GM12878 (cell line): ENCODE data around the gene CD300H. TPM values are rescaled to one million over a fixed set of nuclear protein-coding genes. Genes with fewer than 3 reads are reported as not detected.
A peak's percentile ranks its signal among the peaks of the same experiment; 100 is the strongest.

Experiments used
- ATAC-seq: fragments of 200-7000 bp; cut with Tn5 transposase; 3 replicates; pipeline ENCODE4 v1.9.1; 2020; ENCODE audit warnings: mild to moderate bottlenecking, moderate library complexity
- BruUV-seq: library from RNA; stranded (reverse); fragments of 400-500 nt; replicated peaks from 2 replicates; lab custom pipeline; 2021; lab: Mats Ljungman, UMichigan
- CTCF ChIA-PET: fragments of 300-600 bp; sonication (Branson Sonifier 250); formaldehyde crosslinking; extraction: SDS; loops from one replicate; lab custom pipeline; 2021; ENCODE audit warnings: inconsistent platforms; lab: Yijun Ruan, JAX
- POLR2A ChIA-PET: fragments of 350-600 bp; formaldehyde crosslinking; extraction: SDS; loops from one replicate; lab custom pipeline; 2021; ENCODE audit warnings: inconsistent platforms; lab: Charles Lee
- RAD21 ChIA-PET: fragments of 300-600 bp; sonication (Branson Sonifier 250); formaldehyde crosslinking; loops from one replicate; lab custom pipeline; 2023; ENCODE audit warnings: antibody characterized with exemption; ENCODE audit not compliant: unreplicated experiment; lab: Charles Lee
- SMC1A ChIA-PET: fragments of 300-600 bp; sonication (Branson Sonifier 250); formaldehyde crosslinking; loops from one replicate; lab custom pipeline; 2023; ENCODE audit not compliant: unreplicated experiment, uncharacterized antibody; lab: Charles Lee
- DNase-seq: peaks from one replicate; pipeline ENCODE4 v3.0.0-alpha.2; 2011; ENCODE audit warnings: low read depth, low spot score
- FAIRE-seq: peaks from 3 replicates; lab custom pipeline; 2011; peaks lifted over from hg19 to GRCh38; lab: Jason Lieb, UNC
- H2AFZ ChIP-seq: 2 replicates; pipeline ENCODE4 v1.6.0; 2011; ENCODE audit warnings: low read depth, low read length, control low read depth; ENCODE audit not compliant: control insufficient read depth
- H3K27ac ChIP-seq: 2 replicates; pipeline ENCODE4 v1.5.1; 2011; ENCODE audit warnings: control low read depth; ENCODE audit not compliant: control insufficient read depth, insufficient read depth
- H3K27me3 ChIP-seq, 2 experiments: replicated peaks in 1 of 2; 2 replicates each; pipeline versions ENCODE4 v1.6.0 to v1.6.1; 2011; ENCODE audit warnings: low read length in 1 of 2; ENCODE audit not compliant: control insufficient read depth in 2 of 2, insufficient read depth in 2 of 2
- H3K36me3 ChIP-seq, 2 experiments: 2 replicates each; pipeline ENCODE4 v1.5.1; 2011; ENCODE audit warnings: low read length in 1 of 2; ENCODE audit not compliant: control insufficient read depth in 2 of 2, insufficient read depth in 2 of 2
- H3K4me1 ChIP-seq: 2 replicates; pipeline ENCODE4 v1.6.1; 2011; ENCODE audit warnings: mild to moderate bottlenecking, low read length, moderate library complexity, mixed read lengths; ENCODE audit not compliant: control insufficient read depth, insufficient read depth
- H3K4me2 ChIP-seq: 2 replicates; pipeline ENCODE4 v1.6.0; 2011; ENCODE audit warnings: control low read depth; ENCODE audit not compliant: control insufficient read depth, insufficient read depth
- H3K4me3 ChIP-seq: fragments of 200-600 bp; sonication (generic); 2 replicates; pipeline ENCODE4 v1.5.1; 2016
- H3K79me2 ChIP-seq: 2 replicates; pipeline ENCODE4 v1.6.0; 2011; ENCODE audit warnings: low read length; ENCODE audit not compliant: control insufficient read depth, insufficient read depth
- H3K9ac ChIP-seq: 2 replicates; pipeline ENCODE4 v1.8.0; 2011; ENCODE audit warnings: low read length, control low read depth, mixed read lengths; ENCODE audit not compliant: control insufficient read depth, insufficient read depth
- H3K9me3 ChIP-seq: replicated peaks from 3 replicates; pipeline ENCODE4 v1.5.1; 2011; ENCODE audit warnings: mild to moderate bottlenecking, low read length; ENCODE audit not compliant: control insufficient read depth, insufficient read depth
- H4K20me1 ChIP-seq: 2 replicates; pipeline ENCODE4 v1.6.0; 2011; ENCODE audit not compliant: control insufficient read depth, insufficient read depth
- ATF7 ChIP-seq: fragments of 450-650 bp; IDR thresholded peaks from 2 replicates; pipeline ENCODE4 v1.6.1; 2016; ENCODE audit warnings: low read depth, mild to moderate bottlenecking
- BCL3 ChIP-seq: IDR thresholded peaks from 2 replicates; pipeline ENCODE4 v1.6.1; 2011; ENCODE audit warnings: borderline replicate concordance, low read depth, mild to moderate bottlenecking, moderate library complexity, low read length; ENCODE audit not compliant: insufficient read depth, poor library complexity, severe bottlenecking
- IRF3 ChIP-seq: fragments of 450-650 bp; IDR thresholded peaks from 2 replicates; pipeline ENCODE4 v1.6.1; 2014; ENCODE audit warnings: mild to moderate bottlenecking
- MAX ChIP-seq: IDR thresholded peaks from 2 replicates; pipeline ENCODE4 v1.6.1; 2012; ENCODE audit warnings: low read depth, low read length, improper control_type of control experiment
- ZBTB40 ChIP-seq: fragments of 450-650 bp; IDR thresholded peaks from 2 replicates; pipeline ENCODE4 v1.6.1; 2016; ENCODE audit warnings: mild to moderate bottlenecking, moderate library complexity, borderline replicate concordance
- WGBS: methylation state at CpG from one replicate; pipeline ENCODE4 v1.1.6; 2016; ENCODE audit warnings: low lambda C conversion rate; ENCODE audit not compliant: insufficient replicate concordance, insufficient coverage; ENCODE audit errors: missing lambda C conversion rate; 5-methylcytosine and 5-hydroxymethylcytosine counted together
- in situ Hi-C: fragments of 300-500 bp; cut with MboI; formaldehyde crosslinking; loops from 9 replicates; pipeline ENCODE4 v1.14.3; 2018; ENCODE audit warnings: mixed read lengths
- intact Hi-C: fragments of 100-400 bp; cut with micrococcal nuclease; formaldehyde crosslinking; loops from one replicate; pipeline ENCODE4 v1.14.2; 2022; ENCODE audit not compliant: unreplicated experiment
- polyA plus RNA-seq, 11 experiments: library from polyadenylated mRNA; depleted of rRNA in 4 of 11; unstranded in 6 of 11; stranded (reverse) in 5 of 11; fragments of >200 nt; fragmentation: Nextera tagmentation in 4 of 11; fragmentation: Illumina TruSeq in 1 of 11; extraction: Ambion mirVana in 4 of 11; extraction: Trizol in 1 of 11; gene quantifications; 1 replicate in 1 of 11; 2 replicates in 10 of 11; pipeline versions ENCODE4 v1.2.1 to v1.2.3, GENCODE V29; 2011 to 2016; ENCODE audit warnings: inconsistent platforms in 2 of 11, missing spikeins in 2 of 11, low read depth in 1 of 11
- total RNA-seq, 4 experiments: library from RNA; depleted of rRNA in 3 of 4; stranded (reverse); fragments of >200 nt in 3 of 4; fragmentation: Illumina TruSeq in 1 of 4; extraction: Trizol in 1 of 4; gene quantifications; 2 replicates each; pipeline versions ENCODE4 v1.2.1 to v1.2.3, GENCODE V29; 2013 to 2021

Gene CD300H
- total and polyA plus RNA-seq, 10 of the 15 experiments (the other 5 are each of a cell fraction or from before 2014, with no cell fraction given) = not detected

DNA sequence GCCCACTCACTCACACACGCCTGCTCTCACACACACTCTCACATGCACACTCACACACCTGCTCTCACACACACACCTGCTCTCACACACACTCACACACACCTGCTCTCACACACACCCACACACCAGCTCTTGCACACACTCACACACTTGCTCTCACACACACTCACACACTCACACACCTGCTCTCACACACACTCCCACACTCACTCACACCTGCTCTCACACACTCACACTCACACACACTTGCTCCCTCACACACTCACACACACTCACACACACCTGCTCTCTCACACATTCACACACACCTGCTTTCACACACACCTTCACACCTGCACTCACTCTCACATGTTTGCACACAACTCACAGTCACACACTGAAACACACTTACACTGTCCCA lies 4.0 kb downstream of the CD300H start:
- TF ChIP-seq BCL3 (peak; percentile 86), ATF7 (no peak)
- TF ChIP-seq, all 136 proteins: peak for 1
- Histone ChIP-seq H3K79me2 (no peaks in the 10 kb centered on the region), H3K4me3 (no peak overlapping the region), H2AFZ (no peak overlapping the region), H3K27me3 (peaks cover 1 to 2% of the 10 kb centered on the region in 2 experiments; a peak in 3 of 4 replicates), H3K27ac (no peak overlapping the region), H3K4me2 (no peak overlapping the region), H3K9me3 (no peaks in the 10 kb centered on the region; the same call in 2 of the 3 replicates), H3K4me1 (no peaks in the 10 kb centered on the region), H3K9ac (no peak overlapping the region), H3K36me3 (no peaks in the 10 kb centered on the region), H4K20me1 (no peaks in the 10 kb centered on the region)
- ChIA-PET SMC1A (no interaction called here), CTCF (no interaction called here), RAD21 (no interaction called here), POLR2A (no interaction called here)
- WGBS = 0% methylated on average over 1 of the region's 1 CpG
- ATAC-seq (no peak), FAIRE-seq (no peak), DNase-seq (no peak)
- intact Hi-C loops = no loop called here
- in situ Hi-C loops = no loop called here
- BruUV-seq = no TSS peak

DNA sequence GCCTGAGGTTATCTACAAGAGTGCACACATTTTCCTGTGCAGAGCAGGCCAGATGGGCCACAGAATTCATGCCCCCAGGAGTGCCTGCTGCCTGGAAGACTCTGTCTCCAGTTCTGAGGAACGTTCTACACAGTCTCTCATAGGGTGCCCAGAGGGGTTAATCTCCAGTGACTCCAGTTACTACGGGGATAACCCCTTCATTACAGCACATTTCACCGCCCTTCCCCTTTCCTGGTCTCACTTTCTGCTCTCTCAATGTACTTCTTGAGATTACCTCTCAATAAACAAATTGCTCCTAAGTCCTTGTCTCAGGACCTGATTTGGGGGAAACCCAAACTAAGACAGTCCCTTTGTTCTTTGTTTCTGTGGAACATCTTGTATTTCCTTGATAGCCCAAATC lies 5.7 kb downstream of the CD300H start:
- in situ Hi-C loops (no loop called here), intact Hi-C loops (no loop called here)
- Histone ChIP-seq H3K4me1 (no peaks in the 10 kb centered on the region), H3K9me3 (no peaks in the 10 kb centered on the region; the same call in 2 of the 3 replicates), H3K79me2 (no peaks in the 10 kb centered on the region), H3K27ac (no peak overlapping the region), H3K27me3 (peaks cover 1 to 2% of the 10 kb centered on the region in 2 experiments; a peak in 3 of 4 replicates), H2AFZ (no peak overlapping the region), H4K20me1 (no peaks in the 10 kb centered on the region), H3K36me3 (no peaks in the 10 kb centered on the region), H3K4me3 (no peak overlapping the region), H3K9ac (no peak overlapping the region), H3K4me2 (no peak overlapping the region)
- ChIA-PET CTCF (interaction anchor here (1.4 kb wide), 1 partner anchor 177 kb away, joined by 4 read pairs; no protein-coding TSS in a partner anchor), SMC1A (interaction anchor here (0.6 kb wide), 1 partner anchor 27 kb away, joined by 3 read pairs; no protein-coding TSS in a partner anchor), POLR2A (no interaction called here), RAD21 (interaction anchor here (1.4 kb wide), 1 partner anchor 96 kb away, joined by 5 read pairs; no protein-coding TSS in a partner anchor)
- 0% methylated on average over 3 of the region's 3 CpGs for WGBS
- FAIRE-seq = no peak
- no peak for ATAC-seq
- DNase-seq = no peak
- no TSS peak for BruUV-seq
- TF ChIP-seq ZBTB40 (no peak), IRF3 (no peak), MAX (no peak)
